Vagina (tissue), 1 donor: Measurements from ENCODE around the gene ZNF592. TPM values are rescaled to one million over a fixed set of nuclear protein-coding genes. Genes with fewer than 3 reads are reported as not detected.

ENCODE experiments used
- small RNA-seq: library from RNA; depleted of rRNA; stranded (forward); fragments of <200 nt; gene quantifications from one replicate; pipeline ENCODE3, GENCODE V24; 2016
- total RNA-seq: library from RNA; depleted of rRNA; stranded (reverse); fragments of >200 nt; gene quantifications from one replicate; pipeline ENCODE4 v1.2.3, GENCODE V29; 2016

The ZNF592 gene
- total RNA-seq, 1 donor from 2014 or later: 21.6 TPM

Small RNA genes lying within 50 kb of the gene (small RNA-seq; reads per million reads assigned to genes)
- not detected for gene RF00402

Other genes with a start within 250 kb of the ZNF592 start
- 7.9 TPM for gene ZSCAN2, start 147.6 kb upstream of the ZNF592 start, total RNA-seq
- gene WDR73, start 94.3 kb upstream of the ZNF592 start, total RNA-seq: 24.1 TPM
- 12.3 TPM for gene NMB, start 90.4 kb upstream of the ZNF592 start, total RNA-seq
- 99.2 TPM for gene SEC11A, start 32.5 kb upstream of the ZNF592 start, total RNA-seq
- gene ALPK3, start 68.8 kb downstream of the ZNF592 start, total RNA-seq: 2.5 TPM
- not detected for gene SLC28A1, start 136.1 kb downstream of the ZNF592 start, total RNA-seq
- 33.9 TPM for gene PDE8A, start 233.3 kb downstream of the ZNF592 start, total RNA-seq